ENCODE data around the gene FMN1.

The FMN1 gene

DNA sequence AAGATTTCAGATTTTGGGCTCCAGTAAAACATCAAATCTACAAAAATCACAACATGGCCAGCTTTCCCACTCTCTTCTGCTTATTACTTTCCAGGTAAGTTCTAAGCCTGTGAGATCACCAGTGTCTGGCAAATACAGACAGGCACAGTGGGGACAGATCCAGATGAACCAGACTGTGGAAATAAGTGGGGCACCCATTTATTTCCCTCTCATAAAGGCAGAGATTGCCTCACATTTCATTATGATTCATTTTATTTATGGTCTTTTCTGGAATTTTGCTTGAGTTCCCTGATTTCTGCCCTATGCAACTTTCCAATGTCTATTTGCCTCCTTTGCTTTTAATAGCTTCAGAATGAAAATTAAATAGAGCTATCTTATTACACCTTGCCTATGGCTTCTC lies 409.9 kb downstream of the FMN1 start:
- H3K27ac ChIP-seq: no peak overlapping the region
- no peak for TF ChIP-seq ZFX (IDR thresholded peaks at IDR 0.05)
- TF ChIP-seq, protein P1, sequence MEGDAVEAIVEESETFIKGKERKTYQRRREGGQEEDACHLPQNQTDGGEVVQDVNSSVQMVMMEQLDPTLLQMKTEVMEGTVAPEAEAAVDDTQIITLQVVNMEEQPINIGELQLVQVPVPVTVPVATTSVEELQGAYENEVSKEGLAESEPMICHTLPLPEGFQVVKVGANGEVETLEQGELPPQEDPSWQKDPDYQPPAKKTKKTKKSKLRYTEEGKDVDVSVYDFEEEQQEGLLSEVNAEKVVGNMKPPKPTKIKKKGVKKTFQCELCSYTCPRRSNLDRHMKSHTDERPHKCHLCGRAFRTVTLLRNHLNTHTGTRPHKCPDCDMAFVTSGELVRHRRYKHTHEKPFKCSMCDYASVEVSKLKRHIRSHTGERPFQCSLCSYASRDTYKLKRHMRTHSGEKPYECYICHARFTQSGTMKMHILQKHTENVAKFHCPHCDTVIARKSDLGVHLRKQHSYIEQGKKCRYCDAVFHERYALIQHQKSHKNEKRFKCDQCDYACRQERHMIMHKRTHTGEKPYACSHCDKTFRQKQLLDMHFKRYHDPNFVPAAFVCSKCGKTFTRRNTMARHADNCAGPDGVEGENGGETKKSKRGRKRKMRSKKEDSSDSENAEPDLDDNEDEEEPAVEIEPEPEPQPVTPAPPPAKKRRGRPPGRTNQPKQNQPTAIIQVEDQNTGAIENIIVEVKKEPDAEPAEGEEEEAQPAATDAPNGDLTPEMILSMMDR (conservative IDR thresholded peaks at IDR 0.05): no peak

DNA sequence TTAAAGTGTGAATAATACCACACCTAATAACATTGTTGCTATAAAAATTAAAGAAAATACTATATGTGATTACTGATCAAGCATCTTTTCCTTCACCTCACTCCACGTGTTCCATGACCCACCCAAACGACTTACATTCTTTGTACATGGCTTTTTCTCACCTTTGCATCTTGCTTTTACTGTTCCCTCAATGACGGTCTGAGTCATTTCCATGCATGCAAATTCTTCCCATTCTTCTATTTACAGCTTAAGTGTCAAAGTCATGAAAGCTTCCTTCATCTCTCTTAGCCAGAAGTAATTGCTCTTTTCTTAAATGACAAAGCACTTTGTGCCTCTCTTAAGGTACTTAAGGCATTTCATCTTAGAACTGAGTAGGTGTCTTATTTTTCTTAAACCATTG lies 412.7 kb downstream of the FMN1 start:
- TF ChIP-seq, protein P1 (conservative IDR thresholded peaks at IDR 0.05): no peak
- TF ChIP-seq ZFX (IDR thresholded peaks at IDR 0.05): no peak
- H3K27ac ChIP-seq: no peak overlapping the region

DNA sequence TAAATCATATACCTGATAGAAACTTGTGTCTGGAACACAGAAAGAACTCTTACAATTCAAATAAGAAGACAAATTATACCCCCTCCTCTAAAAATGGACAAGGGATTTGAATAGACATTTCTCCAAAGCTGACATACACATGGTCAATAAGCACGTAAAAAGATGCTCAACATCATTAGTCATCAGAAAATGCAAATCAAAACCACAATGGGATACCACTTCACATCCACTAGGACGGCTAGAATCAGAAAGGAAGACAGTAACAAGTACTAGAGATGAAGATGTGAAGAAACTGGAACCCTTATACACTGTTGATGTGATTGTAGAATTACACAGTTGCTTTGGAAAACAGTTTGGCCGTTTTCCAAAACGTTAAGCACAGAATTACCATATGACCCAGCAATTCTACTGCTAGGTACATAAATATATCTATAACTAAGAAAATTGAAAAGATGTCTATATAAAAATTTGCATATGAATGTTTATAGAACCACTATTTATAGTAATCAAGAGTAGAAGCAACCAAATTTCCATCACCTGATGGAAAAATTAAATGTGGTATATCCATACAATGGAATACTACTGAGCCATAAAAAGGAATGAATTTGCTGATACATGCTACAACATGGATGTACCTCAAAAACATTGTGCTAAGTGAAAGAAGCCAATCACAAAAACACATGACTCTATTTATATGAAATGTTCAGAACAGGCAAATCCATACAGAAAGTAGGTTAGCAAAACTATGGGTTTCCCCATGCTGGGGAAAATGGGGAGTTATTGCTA lies 415.9 kb downstream of the FMN1 start:
- TF ChIP-seq ZFX (IDR thresholded peaks at IDR 0.05): no peak
- TF ChIP-seq, protein P1 (conservative IDR thresholded peaks at IDR 0.05): no peak
- no peak overlapping the region for H3K27ac ChIP-seq

DNA sequence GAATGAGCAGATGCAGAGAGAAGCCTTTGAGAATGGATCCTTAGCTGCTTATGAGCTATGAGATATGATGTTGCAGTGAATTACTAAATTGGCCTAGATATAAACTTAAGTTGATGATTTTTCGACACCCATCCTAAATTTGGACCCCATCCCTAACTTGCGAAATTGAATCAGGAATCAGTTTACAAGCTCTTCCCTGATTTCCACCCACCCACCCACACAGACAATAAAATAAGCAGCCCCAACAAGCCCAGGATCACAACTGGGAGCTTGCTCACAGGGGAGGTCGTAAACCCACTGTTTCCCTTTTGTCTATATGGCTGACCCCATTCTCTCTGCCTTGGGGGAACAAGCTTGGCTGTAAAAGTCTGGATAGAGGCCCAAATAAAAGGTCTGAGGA lies 419.4 kb downstream of the FMN1 start:
- H3K27ac ChIP-seq: no peak overlapping the region
- TF ChIP-seq, protein P1 (conservative IDR thresholded peaks at IDR 0.05): no peak
- TF ChIP-seq ZFX (IDR thresholded peaks at IDR 0.05): no peak

DNA sequence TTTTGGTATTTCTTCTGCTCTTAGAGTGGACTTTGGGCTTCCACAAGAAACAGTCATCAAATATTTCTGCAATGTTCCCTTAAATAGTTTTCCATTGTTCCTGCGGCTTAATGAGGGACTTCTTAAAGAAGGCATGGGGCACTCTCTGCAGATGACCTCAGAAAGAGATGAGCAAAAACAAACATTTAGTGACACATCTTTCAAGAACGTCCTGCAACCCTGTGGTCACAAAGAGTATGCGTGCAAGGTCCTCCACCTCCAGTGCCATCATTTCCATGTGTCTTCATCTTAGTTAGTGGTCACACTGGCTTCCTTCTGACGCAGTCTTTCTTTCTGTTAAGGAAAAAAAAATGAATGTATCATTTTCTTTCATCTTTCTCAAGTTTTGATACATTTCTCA lies 420.5 kb downstream of the FMN1 start:
- no peak overlapping the region for H3K27ac ChIP-seq
- TF ChIP-seq ZFX (IDR thresholded peaks at IDR 0.05): no peak
- TF ChIP-seq, protein P1 (conservative IDR thresholded peaks at IDR 0.05): no peak

DNA sequence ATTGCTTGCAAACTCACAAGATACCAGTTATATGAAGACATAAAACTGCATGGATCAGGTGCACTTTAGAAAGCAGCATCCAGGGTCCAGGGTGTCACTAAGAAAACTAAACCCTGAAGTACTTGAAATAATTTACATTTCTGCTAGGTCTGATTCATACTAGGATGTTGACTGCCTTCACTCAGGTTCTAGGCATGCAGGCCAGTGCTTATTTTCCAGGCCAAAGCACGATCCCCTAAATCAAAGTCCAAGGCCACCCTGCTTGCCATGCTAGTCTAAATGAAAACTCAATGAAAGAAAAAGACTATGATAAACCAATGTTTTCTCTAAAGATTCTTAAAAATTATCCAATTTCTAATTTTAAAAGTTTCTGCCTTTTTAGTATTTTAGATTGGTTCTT lies 427.3 kb downstream of the FMN1 start:
- TF ChIP-seq, protein P1 (conservative IDR thresholded peaks at IDR 0.05): no peak
- TF ChIP-seq ZFX (IDR thresholded peaks at IDR 0.05): no peak
- H3K27ac ChIP-seq: no peak overlapping the region

DNA sequence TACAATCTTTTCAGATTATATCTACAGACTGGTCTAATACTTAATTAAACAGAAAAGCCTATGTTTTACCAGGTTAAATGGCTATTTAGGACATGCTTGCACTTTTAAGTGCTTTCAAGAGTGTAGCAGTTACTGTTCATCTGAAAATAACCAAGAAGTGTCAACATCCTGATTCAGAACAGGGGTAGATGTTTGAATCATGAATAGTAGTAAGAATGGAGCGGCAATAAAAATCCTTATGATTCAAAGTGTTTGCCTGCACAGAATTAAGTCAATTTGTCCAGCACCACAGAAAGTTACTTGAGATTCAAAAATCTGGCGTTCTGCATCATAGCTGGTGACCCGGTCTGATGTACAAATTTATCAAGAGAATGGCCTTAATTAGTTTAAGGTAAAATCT lies 428.4 kb downstream of the FMN1 start:
- TF ChIP-seq, protein P1 (conservative IDR thresholded peaks at IDR 0.05): no peak
- no peak for TF ChIP-seq ZFX (IDR thresholded peaks at IDR 0.05)
- no peak overlapping the region for H3K27ac ChIP-seq

All from C4-2B (cell line).